ENCODE results near the gene COL27A1.

COL27A1 gene

DNA sequence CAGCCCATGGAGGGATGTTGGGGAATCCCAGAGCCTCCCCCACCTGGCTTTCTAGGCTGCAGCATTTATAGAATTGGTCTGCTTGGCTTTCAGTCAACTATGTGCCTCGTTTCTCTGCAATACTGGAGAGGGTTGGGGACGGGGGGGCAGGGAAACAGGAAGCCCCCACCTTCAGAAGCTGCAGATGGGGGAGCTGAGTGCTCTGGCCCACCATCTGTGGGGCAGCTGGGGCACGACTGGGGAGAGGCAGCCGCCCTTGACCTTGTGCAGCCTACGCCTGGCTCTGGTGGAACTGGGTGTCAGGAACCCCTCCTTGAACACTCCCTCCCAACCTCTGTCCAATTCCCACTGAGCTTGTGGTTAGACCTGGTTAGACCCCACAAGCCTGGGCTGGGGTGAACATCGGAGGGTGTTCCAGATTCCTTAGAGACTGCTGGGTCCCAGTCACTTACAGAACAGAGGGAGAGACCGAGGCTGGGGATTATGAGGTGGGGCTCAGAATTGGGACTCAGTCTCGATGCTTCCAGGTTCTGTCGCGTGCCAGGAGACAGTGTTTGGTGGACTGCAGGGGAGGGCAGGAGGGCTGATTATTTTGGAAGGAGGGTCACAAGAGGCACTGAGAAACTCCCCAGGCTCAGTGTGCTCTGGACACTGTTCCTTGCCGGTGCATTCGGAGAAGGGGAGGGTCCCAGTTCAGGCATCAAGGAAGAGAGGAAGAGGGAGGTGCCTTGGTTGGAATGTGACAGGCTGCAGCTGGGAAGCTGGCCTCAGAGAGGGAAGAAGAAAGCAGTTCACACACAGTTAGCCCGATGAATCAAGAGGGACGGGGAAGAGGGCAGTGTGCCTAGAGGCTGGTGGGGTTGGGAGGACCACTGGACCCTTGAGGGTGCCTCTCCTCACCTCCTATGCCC is 25.6 kb downstream of the COL27A1 start:
- no peak overlapping the region for H2AFZ ChIP-seq (ENCODE audit: low read depth, low read length)
- DNase-seq, result no peak

DNA sequence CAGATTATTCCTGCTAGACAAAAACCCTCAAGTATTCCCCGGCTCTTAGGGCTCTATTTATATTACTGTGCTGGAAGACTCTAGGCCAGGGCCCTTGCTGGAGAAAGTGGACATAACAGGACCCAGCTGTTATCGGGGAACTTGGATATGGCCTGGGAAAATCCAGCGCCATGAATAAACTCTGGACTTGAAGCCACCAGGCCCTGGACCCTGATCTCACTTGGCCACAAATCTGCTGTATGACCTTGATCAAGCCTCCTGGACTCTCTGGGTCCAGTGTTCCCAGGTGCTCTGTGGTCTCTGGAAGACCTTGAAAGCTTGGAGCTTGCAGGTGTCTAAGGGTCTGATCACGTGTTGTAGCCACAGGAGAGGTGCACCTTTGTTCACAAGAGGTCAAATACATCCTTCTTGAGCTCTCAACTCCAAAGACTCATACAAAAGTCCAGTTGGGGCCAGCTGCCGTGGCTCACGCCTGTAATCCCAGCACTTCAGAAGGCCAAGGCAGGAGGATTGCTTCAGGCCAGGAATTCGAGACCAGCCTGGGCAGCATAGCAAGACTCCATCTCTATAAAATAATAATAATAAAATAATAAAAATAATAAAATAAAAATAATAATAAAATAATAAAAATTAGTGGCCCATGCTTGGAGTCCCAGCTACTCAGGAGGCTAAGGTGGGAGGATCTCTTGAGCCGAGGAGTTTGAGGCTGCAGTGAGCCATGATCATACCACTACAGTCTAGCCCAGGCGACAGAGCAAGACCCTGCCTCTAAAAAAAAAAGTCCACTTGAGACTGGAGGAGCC is 26.5 kb downstream of the COL27A1 start:
- DNase-seq (no peak), ATAC-seq (ENCODE audit: insufficient read depth, low read depth) (no peak)
- H3K4me1 ChIP-seq (ENCODE audit: insufficient read depth, low read length), result no peaks in the 10 kb centered on the region
- no peak overlapping the region for H3K4me3 ChIP-seq (ENCODE audit: low read depth in 1 of 2, low read length in 2 of 2)
- H3K9ac ChIP-seq (ENCODE audit: low read depth, low read length), result no peak overlapping the region
- H3K36me3 ChIP-seq (ENCODE audit: insufficient read depth, low read length), result no peaks in the 10 kb centered on the region
- no peaks in the 10 kb centered on the region for H4K20me1 ChIP-seq (ENCODE audit: insufficient read depth, low read length)
- no peak overlapping the region for H3K27ac ChIP-seq (ENCODE audit: low read length)
- no peaks in the 10 kb centered on the region for H3K27me3 ChIP-seq (ENCODE audit: insufficient read depth, low read length, poor library complexity)
- H2AFZ ChIP-seq (ENCODE audit: low read depth, low read length), result no peak overlapping the region
- no peaks in the 10 kb centered on the region for H3K79me2 ChIP-seq (ENCODE audit: insufficient read depth, low read length)
- no peak overlapping the region for H3K4me2 ChIP-seq (ENCODE audit: insufficient read depth, low read length)
- H3K9me3 ChIP-seq (ENCODE audit: insufficient read depth, low read length, severe bottlenecking), result no peaks in the 10 kb centered on the region
- TF ChIP-seq, protein P1, sequence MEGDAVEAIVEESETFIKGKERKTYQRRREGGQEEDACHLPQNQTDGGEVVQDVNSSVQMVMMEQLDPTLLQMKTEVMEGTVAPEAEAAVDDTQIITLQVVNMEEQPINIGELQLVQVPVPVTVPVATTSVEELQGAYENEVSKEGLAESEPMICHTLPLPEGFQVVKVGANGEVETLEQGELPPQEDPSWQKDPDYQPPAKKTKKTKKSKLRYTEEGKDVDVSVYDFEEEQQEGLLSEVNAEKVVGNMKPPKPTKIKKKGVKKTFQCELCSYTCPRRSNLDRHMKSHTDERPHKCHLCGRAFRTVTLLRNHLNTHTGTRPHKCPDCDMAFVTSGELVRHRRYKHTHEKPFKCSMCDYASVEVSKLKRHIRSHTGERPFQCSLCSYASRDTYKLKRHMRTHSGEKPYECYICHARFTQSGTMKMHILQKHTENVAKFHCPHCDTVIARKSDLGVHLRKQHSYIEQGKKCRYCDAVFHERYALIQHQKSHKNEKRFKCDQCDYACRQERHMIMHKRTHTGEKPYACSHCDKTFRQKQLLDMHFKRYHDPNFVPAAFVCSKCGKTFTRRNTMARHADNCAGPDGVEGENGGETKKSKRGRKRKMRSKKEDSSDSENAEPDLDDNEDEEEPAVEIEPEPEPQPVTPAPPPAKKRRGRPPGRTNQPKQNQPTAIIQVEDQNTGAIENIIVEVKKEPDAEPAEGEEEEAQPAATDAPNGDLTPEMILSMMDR (IDR thresholded peaks at IDR 0.05; ENCODE audit: borderline replicate concordance, extremely low read depth, low read length, poor library complexity, severe bottlenecking), result no peak
- no peak for TF ChIP-seq EZH2 (IDR thresholded peaks at IDR 0.05; ENCODE audit: borderline replicate concordance, low read depth, low read length, severe bottlenecking)

More for the DNA sequence above, 25.6 kb downstream of the COL27A1 start:
- Histone ChIP-seq H3K4me3 (ENCODE audit: low read depth in 1 of 2, low read length in 2 of 2) (no peak overlapping the region), H3K27me3 (ENCODE audit: insufficient read depth, low read length, poor library complexity) (no peaks in the 10 kb centered on the region), H3K9ac (ENCODE audit: low read depth, low read length) (no peak overlapping the region), H3K27ac (ENCODE audit: low read length) (no peak overlapping the region), H3K9me3 (ENCODE audit: insufficient read depth, low read length, severe bottlenecking) (no peaks in the 10 kb centered on the region), H3K4me1 (ENCODE audit: insufficient read depth, low read length) (no peaks in the 10 kb centered on the region), H3K79me2 (ENCODE audit: insufficient read depth, low read length) (no peaks in the 10 kb centered on the region), H4K20me1 (ENCODE audit: insufficient read depth, low read length) (no peaks in the 10 kb centered on the region), H3K36me3 (ENCODE audit: insufficient read depth, low read length) (no peaks in the 10 kb centered on the region), H3K4me2 (ENCODE audit: insufficient read depth, low read length) (no peak overlapping the region)
- ATAC-seq (ENCODE audit: insufficient read depth, low read depth), result no peak
- TF ChIP-seq, protein P1 (IDR thresholded peaks at IDR 0.05; ENCODE audit: borderline replicate concordance, extremely low read depth, low read length, poor library complexity, severe bottlenecking), result no peak
- no peak for TF ChIP-seq EZH2 (IDR thresholded peaks at IDR 0.05; ENCODE audit: borderline replicate concordance, low read depth, low read length, severe bottlenecking)

DNA sequence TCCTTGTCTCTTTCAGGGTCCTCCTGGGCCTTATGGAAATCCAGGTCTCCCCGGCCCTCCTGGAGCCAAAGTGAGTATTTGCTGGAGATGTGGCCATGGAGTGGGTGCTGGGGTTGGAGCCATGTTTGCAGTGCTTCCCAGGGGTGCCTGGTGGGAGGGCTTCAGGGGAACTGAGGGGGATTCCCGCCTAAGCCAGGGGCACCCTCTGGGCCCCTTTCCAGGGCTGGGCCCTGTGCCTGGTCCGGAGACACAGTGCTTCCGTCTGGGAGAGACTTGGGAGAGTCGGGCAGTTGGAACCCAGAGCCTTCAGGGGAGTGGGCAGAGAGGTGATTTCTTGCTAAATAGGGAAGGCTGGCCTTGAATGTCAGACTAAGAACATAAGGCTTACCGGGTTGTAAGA is 27.7 kb downstream of the COL27A1 start:
- ATAC-seq (ENCODE audit: insufficient read depth, low read depth), result no peak
- TF ChIP-seq, protein P1 (IDR thresholded peaks at IDR 0.05; ENCODE audit: borderline replicate concordance, extremely low read depth, low read length, poor library complexity, severe bottlenecking), result no peak
- TF ChIP-seq EZH2 (IDR thresholded peaks at IDR 0.05; ENCODE audit: borderline replicate concordance, low read depth, low read length, severe bottlenecking), result no peak
- Histone ChIP-seq H3K36me3 (ENCODE audit: insufficient read depth, low read length) (no peaks in the 10 kb centered on the region), H3K9ac (ENCODE audit: low read depth, low read length) (no peak overlapping the region), H3K4me2 (ENCODE audit: insufficient read depth, low read length) (no peak overlapping the region), H3K4me1 (ENCODE audit: insufficient read depth, low read length) (no peaks in the 10 kb centered on the region), H3K27ac (ENCODE audit: low read length) (no peak overlapping the region), H4K20me1 (ENCODE audit: insufficient read depth, low read length) (no peaks in the 10 kb centered on the region), H3K79me2 (ENCODE audit: insufficient read depth, low read length) (no peaks in the 10 kb centered on the region), H3K27me3 (ENCODE audit: insufficient read depth, low read length, poor library complexity) (no peaks in the 10 kb centered on the region), H3K9me3 (ENCODE audit: insufficient read depth, low read length, severe bottlenecking) (no peaks in the 10 kb centered on the region), H2AFZ (ENCODE audit: low read depth, low read length) (no peak overlapping the region), H3K4me3 (ENCODE audit: low read depth in 1 of 2, low read length in 2 of 2) (no peak overlapping the region)
- no peak for DNase-seq
